Measurements from ENCODE around the gene KAT8.

DNA sequence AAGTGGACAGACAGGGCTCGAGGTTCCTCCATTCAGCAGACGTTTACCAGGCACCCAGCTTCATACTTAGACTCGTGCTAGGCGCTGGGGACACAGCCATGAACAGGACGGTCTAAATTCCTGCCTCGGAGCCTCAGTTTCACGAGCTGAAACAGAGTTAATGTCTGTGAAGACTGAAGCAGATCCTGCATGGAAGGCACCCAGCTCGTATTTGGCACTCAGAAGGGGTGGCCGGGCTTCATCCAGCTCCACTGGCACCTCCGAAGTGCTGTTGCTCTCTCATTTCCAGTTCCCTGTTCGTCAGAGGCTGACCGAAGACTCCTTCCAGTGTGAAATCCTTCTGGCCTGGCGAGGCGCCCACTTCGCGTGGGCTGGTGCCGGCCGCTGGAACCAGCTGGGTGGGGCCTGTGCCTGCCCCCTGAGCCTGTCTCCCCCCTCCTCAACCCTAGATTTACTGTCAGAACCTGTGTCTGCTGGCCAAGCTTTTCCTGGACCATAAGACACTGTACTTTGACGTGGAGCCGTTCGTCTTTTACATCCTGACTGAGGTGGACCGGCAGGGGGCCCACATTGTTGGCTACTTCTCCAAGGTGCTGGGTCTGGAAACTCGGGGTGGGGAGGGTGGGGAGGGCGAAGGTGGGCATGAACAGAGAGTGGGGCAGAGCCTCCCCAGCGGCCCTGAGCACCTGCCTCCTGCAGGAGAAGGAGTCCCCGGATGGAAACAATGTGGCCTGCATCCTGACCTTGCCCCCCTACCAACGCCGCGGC lies 12.3 kb downstream of the KAT8 start:
- TF ChIP-seq SUZ12 (IDR thresholded peaks at IDR 0.05; ENCODE audit: extremely low read depth, insufficient read depth, insufficient read length) = no peak
- no peak for TF ChIP-seq YY1 (IDR thresholded peaks at IDR 0.05; ENCODE audit: insufficient read depth, insufficient read length)

All from NT2/D1 (cell line).